Measurements from ENCODE around the gene MAST2. TPM values are rescaled to one million over a fixed set of nuclear protein-coding genes. Genes with fewer than 3 reads are reported as not detected.
A peak's percentile ranks its signal among the peaks of the same experiment; 100 is the strongest.

The MAST2 gene
- total and polyA plus RNA-seq, 9 of the 15 experiments (the other 6 are each of a cell fraction or from before 2014, with no cell fraction given) = 0.73 to 32.0 (median 17.8) TPM

DNA sequence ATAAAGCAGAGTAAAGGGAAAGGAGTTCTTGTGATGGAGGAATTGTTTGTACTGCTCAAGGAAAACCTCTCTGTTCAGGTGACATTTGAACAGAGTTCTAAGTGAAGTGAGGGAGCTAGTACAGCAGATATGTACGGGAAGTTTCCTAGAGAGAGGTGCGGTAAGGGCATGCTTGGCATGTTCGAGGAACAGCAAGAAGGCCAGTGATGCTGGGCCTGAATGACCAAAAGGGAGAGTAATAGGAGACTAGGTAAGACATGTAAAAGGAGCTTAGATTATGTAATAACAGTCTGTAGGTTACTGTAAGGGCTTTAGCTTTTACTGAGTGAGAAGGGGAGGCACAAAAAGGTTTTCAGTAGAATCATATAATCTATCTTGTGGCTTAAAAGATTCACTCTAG is 265.1 kb downstream of the MAST2 start:
- no TSS peak for BruUV-seq (replicated peaks)
- no peaks in the 10 kb centered on the region for H3K9me3 ChIP-seq (replicated peaks; ENCODE audit: control insufficient read depth, insufficient read depth, low read depth, low read length)
- in situ Hi-C loops (cut with MboI) (no loop called here), intact Hi-C loops (cut with micrococcal nuclease) (no loop called here)
- H4K20me1 ChIP-seq (replicated peaks; ENCODE audit: control insufficient read depth, insufficient read depth, low read length) = no peaks in the 10 kb centered on the region
- H3K4me1 ChIP-seq (replicated peaks in 1 of 2; ENCODE audit: control insufficient read depth in 2 of 2, insufficient read depth in 2 of 2, low read length in 2 of 2) = peaks cover 0 to 24% of the 10 kb centered on the region in 2 experiments; a peak in 3 of 5 replicates
- POLR2A ChIA-PET = interaction anchor here (0.7 to 1.2 kb wide), 3 partner anchors 12 to 64 kb away, joined by 3 to 5 read pairs (median 4); partner anchors contain the start of gene PIK3R3
- no peaks in the 10 kb centered on the region for H3K79me2 ChIP-seq (ENCODE audit: control insufficient read depth, insufficient read depth, low read length)
- H3K9ac ChIP-seq (ENCODE audit: insufficient read depth in 1 of 2, low read depth in 2 of 2, low read length in 2 of 2) = no peak overlapping the region
- H3K27me3 ChIP-seq (ENCODE audit: control insufficient read depth in 2 of 2, insufficient read depth in 2 of 2, low read length in 2 of 2) = no peaks in the 10 kb centered on the region
- H2AFZ ChIP-seq (ENCODE audit: low read depth, low read length) = no peak overlapping the region
- H3K4me2 ChIP-seq (ENCODE audit: insufficient read depth, low read length) = no peak overlapping the region
- no peak for FAIRE-seq
- no peaks in the 10 kb centered on the region for H3K9me1 ChIP-seq (ENCODE audit: control insufficient read depth, insufficient read depth, low read length)
- CTCF ChIA-PET (ENCODE audit: low intra/inter-chr PET ratio) = interaction anchor here (0.7 kb wide), 1 partner anchor 110 kb away, joined by 3 read pairs; no protein-coding TSS in a partner anchor
- H3K27ac ChIP-seq (ENCODE audit: extremely low read depth, low read depth, low read length) = no peak overlapping the region
- 47% methylated on average over 3 of the region's 3 CpGs for whole genome bisulfite sequencing (ENCODE audit: insufficient coverage, low coverage, missing lambda C conversion rate)
- H3K36me3 ChIP-seq (ENCODE audit: control insufficient read depth, insufficient read depth, low read length) = peaks cover 4% of the 10 kb centered on the region; the same call in 1 of the 3 replicates
- H3K4me3 ChIP-seq = no peak overlapping the region
- no peak for ATAC-seq
- no peak for TF ChIP-seq MBD2 (IDR thresholded peaks at IDR 0.05; ENCODE audit: borderline replicate concordance, low read depth)
- DNase-seq (ENCODE audit: extremely low read depth in 1 of 4, low spot score in 3 of 4) = no peak

DNA sequence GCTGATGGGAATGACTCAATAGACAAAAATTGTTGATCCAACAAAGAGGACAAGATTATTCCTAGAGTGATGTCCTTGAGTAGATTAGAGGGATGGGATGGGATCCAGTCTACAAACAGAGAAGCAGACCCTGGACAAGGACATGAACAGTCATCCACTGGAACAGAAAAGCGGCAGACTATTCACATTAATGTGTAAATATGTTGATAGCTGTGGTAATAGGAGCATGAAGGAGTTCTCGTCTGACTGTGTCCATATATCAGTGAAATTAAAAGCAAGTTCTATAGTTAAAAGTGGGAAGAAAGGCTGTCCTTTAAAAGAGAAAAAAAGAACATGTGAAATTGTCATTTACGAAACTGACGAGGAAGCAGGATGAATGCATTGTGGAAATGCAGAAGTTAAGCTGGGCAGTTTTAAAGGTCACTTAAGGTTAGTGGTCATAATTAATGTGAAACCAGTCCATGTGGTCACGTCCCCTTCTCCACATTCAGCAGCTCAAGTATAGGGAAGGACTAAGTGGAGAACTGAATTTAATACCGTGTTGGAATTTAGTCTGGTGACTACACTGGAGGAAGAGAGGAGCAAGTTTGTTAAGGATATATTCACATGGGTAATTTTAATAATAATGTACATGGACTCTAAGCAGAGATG is 266.9 kb downstream of the MAST2 start:
- H2AFZ ChIP-seq (ENCODE audit: low read depth, low read length) = peak overlapping the region; percentile 20; the same call in 1 of the 2 replicates
- no peaks in the 10 kb centered on the region for H3K27me3 ChIP-seq (ENCODE audit: control insufficient read depth in 2 of 2, insufficient read depth in 2 of 2, low read length in 2 of 2)
- no peaks in the 10 kb centered on the region for H4K20me1 ChIP-seq (replicated peaks; ENCODE audit: control insufficient read depth, insufficient read depth, low read length)
- FAIRE-seq (no peak), DNase-seq (ENCODE audit: extremely low read depth in 1 of 4, low spot score in 3 of 4) (peak in 1 of 4 experiments; percentile 14), ATAC-seq (no peak; the same call in 1 of the 3 replicates)
- CTCF ChIA-PET (ENCODE audit: low intra/inter-chr PET ratio) = no interaction called here
- in situ Hi-C loops (cut with MboI) (no loop called here), intact Hi-C loops (cut with micrococcal nuclease) (no loop called here)
- no peak overlapping the region for H3K9ac ChIP-seq (ENCODE audit: insufficient read depth in 1 of 2, low read depth in 2 of 2, low read length in 2 of 2)
- 41% methylated on average over 6 of the region's 6 CpGs for WGBS (ENCODE audit: insufficient coverage, low coverage, missing lambda C conversion rate)
- POLR2A ChIA-PET = interaction anchor here (2.0 to 3.2 kb wide), 2 partner anchors 10 to 14 kb away, joined by 9 read pairs; no protein-coding TSS in a partner anchor
- peaks cover 0 to 18% of the 10 kb centered on the region in 2 experiments; a peak in 3 of 5 replicates for H3K4me1 ChIP-seq (replicated peaks in 1 of 2; ENCODE audit: control insufficient read depth in 2 of 2, insufficient read depth in 2 of 2, low read length in 2 of 2)
- H3K9me1 ChIP-seq (ENCODE audit: control insufficient read depth, insufficient read depth, low read length) = no peaks in the 10 kb centered on the region
- H3K4me3 ChIP-seq = no peak overlapping the region
- H3K9me3 ChIP-seq (replicated peaks; ENCODE audit: control insufficient read depth, insufficient read depth, low read depth, low read length) = no peaks in the 10 kb centered on the region
- H3K4me2 ChIP-seq (ENCODE audit: insufficient read depth, low read length) = no peak overlapping the region
- no peaks in the 10 kb centered on the region for H3K79me2 ChIP-seq (ENCODE audit: control insufficient read depth, insufficient read depth, low read length)
- peaks cover 3% of the 10 kb centered on the region; the same call in 1 of the 3 replicates for H3K36me3 ChIP-seq (ENCODE audit: control insufficient read depth, insufficient read depth, low read length)
- no TSS peak for BruUV-seq (replicated peaks)
- peak overlapping the region; percentile 6; the same call in 1 of the 3 replicates for H3K27ac ChIP-seq (ENCODE audit: extremely low read depth, low read depth, low read length)
- TF ChIP-seq, protein P1, sequence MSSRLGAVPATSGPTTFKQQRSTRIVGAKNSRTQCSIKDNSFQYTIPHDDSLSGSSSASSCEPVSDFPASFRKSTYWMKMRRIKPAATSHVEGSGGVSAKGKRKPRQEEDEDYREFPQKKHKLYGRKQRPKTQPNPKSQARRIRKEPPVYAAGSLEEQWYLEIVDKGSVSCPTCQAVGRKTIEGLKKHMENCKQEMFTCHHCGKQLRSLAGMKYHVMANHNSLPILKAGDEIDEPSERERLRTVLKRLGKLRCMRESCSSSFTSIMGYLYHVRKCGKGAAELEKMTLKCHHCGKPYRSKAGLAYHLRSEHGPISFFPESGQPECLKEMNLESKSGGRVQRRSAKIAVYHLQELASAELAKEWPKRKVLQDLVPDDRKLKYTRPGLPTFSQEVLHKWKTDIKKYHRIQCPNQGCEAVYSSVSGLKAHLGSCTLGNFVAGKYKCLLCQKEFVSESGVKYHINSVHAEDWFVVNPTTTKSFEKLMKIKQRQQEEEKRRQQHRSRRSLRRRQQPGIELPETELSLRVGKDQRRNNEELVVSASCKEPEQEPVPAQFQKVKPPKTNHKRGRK (tag; IDR thresholded peaks at IDR 0.05) = no peak
- TF ChIP-seq MYC (IDR thresholded peaks at IDR 0.05; ENCODE audit: low read depth, low read length) = peak; percentile 52; the same call in 1 of the 2 replicates
- TF ChIP-seq MYC (CRISPR knock-in tag; IDR thresholded peaks at IDR 0.05; ENCODE audit: borderline replicate concordance, low read depth) = no peak
- TF ChIP-seq POLR3G (IDR thresholded peaks at IDR 0.05; ENCODE audit: extremely low read depth, insufficient read length, insufficient replicate concordance) = no peak
- TF ChIP-seq MEIS2 (IDR thresholded peaks at IDR 0.05; ENCODE audit: partially characterized antibody) = peak; percentile 51
- 0 out of 2 replicates have a peak, but pooled peaks have one; percentile 11 for TF ChIP-seq TEAD2 (tag; IDR thresholded peaks at IDR 0.05)
- TF ChIP-seq, protein P2, sequence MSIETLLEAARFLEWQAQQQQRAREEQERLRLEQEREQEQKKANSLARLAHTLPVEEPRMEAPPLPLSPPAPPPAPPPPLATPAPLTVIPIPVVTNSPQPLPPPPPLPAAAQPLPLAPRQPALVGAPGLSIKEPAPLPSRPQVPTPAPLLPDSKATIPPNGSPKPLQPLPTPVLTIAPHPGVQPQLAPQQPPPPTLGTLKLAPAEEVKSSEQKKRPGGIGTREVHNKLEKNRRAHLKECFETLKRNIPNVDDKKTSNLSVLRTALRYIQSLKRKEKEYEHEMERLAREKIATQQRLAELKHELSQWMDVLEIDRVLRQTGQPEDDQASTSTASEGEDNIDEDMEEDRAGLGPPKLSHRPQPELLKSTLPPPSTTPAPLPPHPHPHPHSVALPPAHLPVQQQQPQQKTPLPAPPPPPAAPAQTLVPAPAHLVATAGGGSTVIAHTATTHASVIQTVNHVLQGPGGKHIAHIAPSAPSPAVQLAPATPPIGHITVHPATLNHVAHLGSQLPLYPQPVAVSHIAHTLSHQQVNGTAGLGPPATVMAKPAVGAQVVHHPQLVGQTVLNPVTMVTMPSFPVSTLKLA (conservative IDR thresholded peaks at IDR 0.05) = no peak
- no peak for TF ChIP-seq NR2C2 (CRISPR knock-in tag; IDR thresholded peaks at IDR 0.05)
- TF ChIP-seq NR2C2 (tag; IDR thresholded peaks at IDR 0.05) = peak; percentile 40; the same call in 1 of the 2 replicates
